Keratinocyte (primary cell): ENCODE results near the gene TSPAN11. TPM values are rescaled to one million over a fixed set of nuclear protein-coding genes. Genes with fewer than 3 reads are reported as not detected.

Source experiments
- DNase-seq: peaks from one replicate; pipeline ENCODE4 v3.0.0-alpha.2; 2011; ENCODE audit warnings: low read depth, missing footprints, low spot score
- FAIRE-seq: peaks from 2 replicates; lab custom pipeline; 2011; peaks lifted over from hg19 to GRCh38; lab: Jason Lieb, UNC
- H2AFZ ChIP-seq: 2 replicates; pipeline ENCODE4 v1.6.0; 2012; ENCODE audit warnings: low read length, control low read depth, inconsistent platforms; ENCODE audit not compliant: control insufficient read depth
- H3K27ac ChIP-seq: 2 replicates; pipeline ENCODE4 v1.5.1; 2011; ENCODE audit warnings: low read length; ENCODE audit not compliant: control insufficient read depth, insufficient read depth
- H3K27me3 ChIP-seq: 3 replicates; pipeline ENCODE4 v1.6.0; 2011; ENCODE audit warnings: low read length; ENCODE audit not compliant: control insufficient read depth, insufficient read depth; ENCODE audit errors: extremely low read depth
- H3K36me3 ChIP-seq, 2 experiments: 2 replicates in 1 of 2; 3 replicates in 1 of 2; pipeline ENCODE4 v1.5.1; 2011; ENCODE audit warnings: low read length in 2 of 2, mild to moderate bottlenecking in 1 of 2; ENCODE audit not compliant: control insufficient read depth in 2 of 2, insufficient read depth in 2 of 2; ENCODE audit errors: extremely low read depth in 1 of 2
- H3K4me1 ChIP-seq: 3 replicates; pipeline ENCODE4 v1.5.1; 2011; ENCODE audit warnings: low read length; ENCODE audit not compliant: control insufficient read depth, insufficient read depth; ENCODE audit errors: extremely low read depth
- H3K4me2 ChIP-seq: 3 replicates; pipeline ENCODE4 v1.6.0; 2011; ENCODE audit warnings: low read depth, low read length; ENCODE audit not compliant: control insufficient read depth, insufficient read depth; ENCODE audit errors: extremely low read depth
- H3K4me3 ChIP-seq, 3 experiments: fragments of 200-600 bp in 1 of 3; sonication (generic) in 1 of 3; 2 replicates in 2 of 3; 3 replicates in 1 of 3; pipeline ENCODE4 v1.5.1; 2011 to 2016; ENCODE audit warnings: low read length in 3 of 3, mild to moderate bottlenecking in 3 of 3, control low read depth in 2 of 3, inconsistent platforms in 1 of 3, low read depth in 1 of 3, mixed read lengths in 1 of 3, mixed run types in 1 of 3, moderate library complexity in 1 of 3; ENCODE audit not compliant: control insufficient read depth in 2 of 3, insufficient read depth in 2 of 3; ENCODE audit errors: extremely low read depth in 1 of 3
- H3K79me2 ChIP-seq: 2 replicates; pipeline ENCODE4 v1.6.0; 2012; ENCODE audit warnings: low read length; ENCODE audit not compliant: control insufficient read depth, insufficient read depth
- H3K9ac ChIP-seq: 3 replicates; pipeline ENCODE4 v1.6.0; 2011; ENCODE audit warnings: low read length; ENCODE audit not compliant: control insufficient read depth, insufficient read depth; ENCODE audit errors: extremely low read depth
- H3K9me1 ChIP-seq: 3 replicates; pipeline ENCODE4 v1.6.0; 2011; ENCODE audit warnings: low read length; ENCODE audit not compliant: control insufficient read depth, insufficient read depth; ENCODE audit errors: extremely low read depth
- H3K9me3 ChIP-seq: 2 replicates; pipeline ENCODE4 v1.5.1; 2012; ENCODE audit warnings: low read depth, low read length; ENCODE audit not compliant: control insufficient read depth
- H4K20me1 ChIP-seq: 3 replicates; pipeline ENCODE4 v1.6.0; 2011; ENCODE audit warnings: low read length; ENCODE audit not compliant: control insufficient read depth, insufficient read depth; ENCODE audit errors: extremely low read depth
- CTCF ChIP-seq, 3 experiments: IDR thresholded peaks in 1 of 3; conservative IDR thresholded peaks in 1 of 3; optimal IDR thresholded peaks in 1 of 3; 2 replicates in 2 of 3; 3 replicates in 1 of 3; pipeline versions ENCODE3 to v1.5.1; 2011; ENCODE audit warnings: low read length in 3 of 3, mild to moderate bottlenecking in 3 of 3, moderate library complexity in 2 of 3, control low read depth in 1 of 3, inconsistent platforms in 1 of 3; ENCODE audit not compliant: insufficient read depth in 2 of 3; ENCODE audit errors: extremely low read depth in 1 of 3
- EZH2 ChIP-seq: IDR thresholded peaks from one replicate; pipeline ENCODE4 v1.6.1; 2012; ENCODE audit warnings: inconsistent platforms, mild to moderate bottlenecking, low read length, moderate library complexity
- dilution Hi-C: fragments of 300-500 bp; cut with MboI; formaldehyde crosslinking; loops from one replicate; pipeline ENCODE4 v1.7.0; 2020; ENCODE audit warnings: low sequenced_read_pairs; ENCODE audit not compliant: extremely low pct_ligation_motif_present
- polyA plus RNA-seq, 5 experiments: library from polyadenylated mRNA; depleted of rRNA in 3 of 5; stranded (reverse) in 3 of 5; stranded (forward) in 1 of 5; unstranded in 1 of 5; fragments of >200 nt; gene quantifications; 1 replicate in 1 of 5; 2 replicates in 3 of 5; 3 replicates in 1 of 5; pipeline versions ENCODE4 v1.2.1 to v1.2.3, GENCODE V29; 2011 to 2012; ENCODE audit warnings: missing spikeins in 2 of 5, low read depth in 1 of 5, low replicate concordance in 1 of 5

The TSPAN11 gene
- polyA plus RNA-seq, 1 donor (not counting 4 experiments of a cell fraction or from before 2014, with no cell fraction given) = not detected

GRCh38 chr12:31008241-31008761 is 81.8 kb downstream of the TSPAN11 start:
- DNase-seq (no peak), FAIRE-seq (no peak)
- Histone ChIP-seq H3K27me3 (no peaks in the 10 kb centered on the region), H3K36me3 (no peaks in the 10 kb centered on the region), H3K4me3 (no peak overlapping the region), H3K9ac (no peak overlapping the region), H3K4me1 (peaks cover 7% of the 10 kb centered on the region), H3K79me2 (no peaks in the 10 kb centered on the region), H2AFZ (no peak overlapping the region), H4K20me1 (no peaks in the 10 kb centered on the region), H3K4me2 (no peak overlapping the region), H3K9me1 (no peaks in the 10 kb centered on the region), H3K27ac (no peak overlapping the region), H3K9me3 (no peaks in the 10 kb centered on the region)
- dilution Hi-C loops = no loop called here
- TF ChIP-seq CTCF (optimal IDR thresholded peaks at IDR 0.05 in 1 of 3, IDR thresholded peaks at IDR 0.05 in 1 of 3, conservative IDR thresholded peaks at IDR 0.05 in 1 of 3; ENCODE audit: extremely low read depth in 1 of 3, insufficient read depth in 2 of 3, low read length in 3 of 3) (no peak), EZH2 (no peak)

GRCh38 chr12:31008961-31009840 is 82.7 kb downstream of the TSPAN11 start:
- no peak overlapping the region for H3K4me3 ChIP-seq
- dilution Hi-C loops = no loop called here
- DNase-seq (no peak), FAIRE-seq (no peak)
- no peak overlapping the region for H3K27ac ChIP-seq
- peaks cover 7% of the 10 kb centered on the region for H3K4me1 ChIP-seq
- no peaks in the 10 kb centered on the region for H3K79me2 ChIP-seq
- no peaks in the 10 kb centered on the region for H3K27me3 ChIP-seq
- no peak overlapping the region for H2AFZ ChIP-seq
- H3K9me3 ChIP-seq = no peaks in the 10 kb centered on the region
- H3K36me3 ChIP-seq = no peaks in the 10 kb centered on the region
- no peaks in the 10 kb centered on the region for H4K20me1 ChIP-seq
- H3K4me2 ChIP-seq = no peak overlapping the region
- H3K9ac ChIP-seq = no peak overlapping the region
- no peaks in the 10 kb centered on the region for H3K9me1 ChIP-seq
- no peak for TF ChIP-seq CTCF (optimal IDR thresholded peaks at IDR 0.05 in 1 of 3, IDR thresholded peaks at IDR 0.05 in 1 of 3, conservative IDR thresholded peaks at IDR 0.05 in 1 of 3; ENCODE audit: extremely low read depth in 1 of 3, insufficient read depth in 2 of 3, low read length in 3 of 3)
